DND-41 (cell line): ENCODE results near the gene CIZ1.

Experiments used
- ATAC-seq: fragments of 200-7000 bp; cut with Tn5 transposase; 3 replicates; pipeline ENCODE4 v1.9.1; 2021; ENCODE audit warnings: low read depth; ENCODE audit not compliant: insufficient read depth
- DNase-seq: peaks from one replicate; pipeline ENCODE4 v3.0.0-alpha.2; 2020
- H2AFZ ChIP-seq: 2 replicates; pipeline ENCODE4 v1.6.0; 2012; ENCODE audit warnings: low read depth, low read length
- H3K27ac ChIP-seq: 2 replicates; pipeline ENCODE4 v1.5.1; 2012; ENCODE audit warnings: low read length, inconsistent platforms
- H3K27me3 ChIP-seq: fragments of 200-600 bp; sonication (generic); 2 replicates; pipeline ENCODE4 v1.6.0; 2012; ENCODE audit warnings: low read length, mild to moderate bottlenecking, inconsistent platforms; ENCODE audit not compliant: insufficient read depth, poor library complexity
- H3K36me3 ChIP-seq: 2 replicates; pipeline ENCODE4 v1.5.1; 2012; ENCODE audit warnings: low read length, inconsistent platforms; ENCODE audit not compliant: insufficient read depth
- H3K4me1 ChIP-seq: 2 replicates; pipeline ENCODE4 v1.5.1; 2012; ENCODE audit warnings: mild to moderate bottlenecking, low read length; ENCODE audit not compliant: insufficient read depth
- H3K4me2 ChIP-seq: 2 replicates; pipeline ENCODE4 v1.6.0; 2012; ENCODE audit warnings: mild to moderate bottlenecking, moderate library complexity, low read length, inconsistent platforms; ENCODE audit not compliant: insufficient read depth
- H3K4me3 ChIP-seq, 2 experiments: fragments of 200-600 bp in 1 of 2; shearing (Covaris generic) in 1 of 2; 2 replicates each; pipeline ENCODE4 v1.5.1; 2012 to 2016; ENCODE audit warnings: inconsistent platforms in 2 of 2, low read length in 2 of 2, mild to moderate bottlenecking in 2 of 2, low read depth in 1 of 2, moderate library complexity in 1 of 2
- H3K79me2 ChIP-seq: 2 replicates; pipeline ENCODE4 v1.6.0; 2012; ENCODE audit warnings: low read length, inconsistent platforms; ENCODE audit not compliant: insufficient read depth
- H3K9ac ChIP-seq: 2 replicates; pipeline ENCODE4 v1.6.0; 2012; ENCODE audit warnings: low read depth, mild to moderate bottlenecking, inconsistent platforms, low read length, moderate library complexity
- H3K9me3 ChIP-seq: 2 replicates; pipeline ENCODE4 v1.5.1; 2012; ENCODE audit warnings: low read length, moderate library complexity, mild to moderate bottlenecking, inconsistent platforms; ENCODE audit not compliant: insufficient read depth, severe bottlenecking
- H4K20me1 ChIP-seq: 2 replicates; pipeline ENCODE4 v1.6.0; 2012; ENCODE audit warnings: low read length; ENCODE audit not compliant: insufficient read depth
- EZH2 ChIP-seq: IDR thresholded peaks from 3 replicates; pipeline ENCODE4 v1.6.1; 2012; ENCODE audit warnings: borderline replicate concordance, low read depth, mild to moderate bottlenecking, moderate library complexity, low read length, inconsistent platforms; ENCODE audit not compliant: severe bottlenecking
- TF ChIP-seq, protein P1 (sequence below): IDR thresholded peaks from 2 replicates; pipeline ENCODE4 v1.5.1; 2012; ENCODE audit warnings: borderline replicate concordance, low read length, moderate library complexity, mild to moderate bottlenecking; ENCODE audit not compliant: poor library complexity, severe bottlenecking; ENCODE audit errors: extremely low read depth

CIZ1 gene

DNA sequence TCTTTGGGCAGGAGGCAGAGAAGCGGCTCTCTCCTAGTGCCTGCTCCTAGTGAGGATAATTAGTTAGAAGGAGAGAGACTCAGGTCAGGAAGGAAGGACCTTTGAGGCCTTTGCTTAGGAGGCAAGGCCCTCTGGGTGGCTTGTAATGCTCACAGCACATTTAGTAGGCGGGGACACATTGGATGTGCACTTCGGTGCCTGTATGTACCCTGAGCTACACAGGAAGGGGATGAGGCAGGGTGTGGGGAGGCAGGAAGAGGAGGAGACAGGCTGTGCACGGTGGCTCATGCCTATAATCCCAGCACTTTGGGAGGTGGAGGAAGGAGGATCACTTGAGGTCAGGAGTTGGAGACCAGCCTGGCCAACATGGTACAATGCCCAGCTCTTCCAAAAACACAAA is 49.3 kb downstream of the CIZ1 start:
- DNase-seq (peak; percentile 36), ATAC-seq (peak; percentile 76)
- no peak for TF ChIP-seq EZH2
- TF ChIP-seq, protein P1, sequence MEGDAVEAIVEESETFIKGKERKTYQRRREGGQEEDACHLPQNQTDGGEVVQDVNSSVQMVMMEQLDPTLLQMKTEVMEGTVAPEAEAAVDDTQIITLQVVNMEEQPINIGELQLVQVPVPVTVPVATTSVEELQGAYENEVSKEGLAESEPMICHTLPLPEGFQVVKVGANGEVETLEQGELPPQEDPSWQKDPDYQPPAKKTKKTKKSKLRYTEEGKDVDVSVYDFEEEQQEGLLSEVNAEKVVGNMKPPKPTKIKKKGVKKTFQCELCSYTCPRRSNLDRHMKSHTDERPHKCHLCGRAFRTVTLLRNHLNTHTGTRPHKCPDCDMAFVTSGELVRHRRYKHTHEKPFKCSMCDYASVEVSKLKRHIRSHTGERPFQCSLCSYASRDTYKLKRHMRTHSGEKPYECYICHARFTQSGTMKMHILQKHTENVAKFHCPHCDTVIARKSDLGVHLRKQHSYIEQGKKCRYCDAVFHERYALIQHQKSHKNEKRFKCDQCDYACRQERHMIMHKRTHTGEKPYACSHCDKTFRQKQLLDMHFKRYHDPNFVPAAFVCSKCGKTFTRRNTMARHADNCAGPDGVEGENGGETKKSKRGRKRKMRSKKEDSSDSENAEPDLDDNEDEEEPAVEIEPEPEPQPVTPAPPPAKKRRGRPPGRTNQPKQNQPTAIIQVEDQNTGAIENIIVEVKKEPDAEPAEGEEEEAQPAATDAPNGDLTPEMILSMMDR: no peak
- no peaks in the 10 kb centered on the region for H3K79me2 ChIP-seq
- no peaks in the 10 kb centered on the region for H3K27me3 ChIP-seq
- no peaks in the 10 kb centered on the region for H3K9me3 ChIP-seq
- no peaks in the 10 kb centered on the region for H3K36me3 ChIP-seq
- no peak overlapping the region for H3K4me2 ChIP-seq
- H3K4me1 ChIP-seq: peaks cover 4% of the 10 kb centered on the region; the same call in 1 of the 2 replicates
- H3K4me3 ChIP-seq: no peak overlapping the region
- no peak overlapping the region for H3K27ac ChIP-seq
- H3K9ac ChIP-seq: no peak overlapping the region
- H2AFZ ChIP-seq: peak overlapping the region; percentile 62
- no peaks in the 10 kb centered on the region for H4K20me1 ChIP-seq

DNA sequence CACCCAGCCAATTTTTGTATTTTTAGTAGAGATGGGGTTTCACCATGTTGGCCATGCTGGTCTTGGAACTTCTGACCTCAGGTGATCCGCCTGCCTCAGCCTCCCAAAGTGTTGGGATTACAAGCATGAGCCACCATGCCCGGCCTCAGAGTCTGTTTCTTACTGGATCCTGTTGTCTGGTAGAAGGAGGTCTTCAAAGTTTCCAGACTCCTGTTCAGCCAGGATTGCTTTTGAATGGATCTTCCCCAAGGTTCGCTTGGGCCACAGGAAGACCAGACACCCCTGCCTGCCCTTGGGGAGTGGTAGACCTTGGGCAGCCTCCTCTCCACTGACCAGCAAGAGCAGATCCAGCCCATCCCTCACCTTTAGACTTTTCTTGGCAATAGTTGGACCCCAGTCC is 49.8 kb downstream of the CIZ1 start:
- peak overlapping the region; percentile 62; the same call in 1 of the 2 replicates for H2AFZ ChIP-seq
- H3K4me1 ChIP-seq: peaks cover 4% of the 10 kb centered on the region; the same call in 1 of the 2 replicates
- no peak for TF ChIP-seq EZH2
- TF ChIP-seq, protein P1: no peak
- H3K9ac ChIP-seq: no peak overlapping the region
- no peak overlapping the region for H3K4me2 ChIP-seq
- H3K9me3 ChIP-seq: no peaks in the 10 kb centered on the region
- H4K20me1 ChIP-seq: no peaks in the 10 kb centered on the region
- no peaks in the 10 kb centered on the region for H3K36me3 ChIP-seq
- H3K79me2 ChIP-seq: no peaks in the 10 kb centered on the region
- H3K27ac ChIP-seq: no peak overlapping the region
- ATAC-seq (no peak), DNase-seq (no peak)
- H3K27me3 ChIP-seq: no peaks in the 10 kb centered on the region
- H3K4me3 ChIP-seq: no peak overlapping the region

DNA sequence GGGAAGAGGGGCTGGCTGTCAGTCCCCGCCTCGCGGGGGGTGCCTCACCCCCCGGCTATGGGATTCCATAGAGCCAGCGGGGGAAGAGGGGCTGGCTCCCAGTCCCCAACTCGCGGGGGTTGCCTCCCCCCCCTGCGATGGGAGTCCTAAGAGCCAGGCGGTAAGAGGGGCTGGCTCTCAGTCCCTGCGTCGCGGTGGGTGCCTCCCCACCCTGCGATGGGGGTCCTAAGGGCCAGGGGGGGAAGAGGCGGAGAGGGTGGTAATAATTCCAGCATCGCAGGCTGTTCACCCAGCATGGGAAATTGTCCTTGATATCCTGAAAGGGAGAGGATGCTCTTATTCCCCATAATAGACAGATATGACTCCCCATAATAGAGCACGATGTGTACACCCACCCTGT is 51.8 kb downstream of the CIZ1 start:
- DNase-seq (no peak), ATAC-seq (no peak)
- no peaks in the 10 kb centered on the region for H3K27me3 ChIP-seq
- H3K4me1 ChIP-seq: peaks cover 4% of the 10 kb centered on the region; the same call in 1 of the 2 replicates
- no peak overlapping the region for H3K4me3 ChIP-seq
- H3K9ac ChIP-seq: no peak overlapping the region
- no peak overlapping the region for H3K4me2 ChIP-seq
- no peaks in the 10 kb centered on the region for H4K20me1 ChIP-seq
- TF ChIP-seq, protein P1: no peak
- no peak for TF ChIP-seq EZH2
- no peak overlapping the region for H2AFZ ChIP-seq
- no peaks in the 10 kb centered on the region for H3K36me3 ChIP-seq
- no peaks in the 10 kb centered on the region for H3K79me2 ChIP-seq
- H3K9me3 ChIP-seq: no peaks in the 10 kb centered on the region
- no peak overlapping the region for H3K27ac ChIP-seq

DNA sequence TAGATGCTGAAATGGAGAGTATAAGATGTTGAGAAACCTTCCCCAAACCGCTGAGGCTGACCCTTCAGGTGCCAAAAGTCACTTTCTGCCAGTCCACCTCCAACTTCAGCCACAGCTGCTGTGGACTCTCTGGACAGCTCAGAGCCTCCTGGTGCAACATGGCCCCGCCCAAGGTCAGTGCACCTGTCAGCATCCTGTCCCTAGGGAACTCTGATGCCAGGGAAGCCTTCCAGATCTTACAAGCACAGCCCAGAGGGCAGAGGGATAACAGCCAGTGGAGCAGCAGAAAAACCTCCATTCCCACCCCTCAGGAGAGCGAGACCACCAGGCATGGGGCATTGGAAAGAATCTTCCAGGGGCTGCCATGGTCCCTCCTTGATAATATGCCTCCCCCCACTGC is 53.4 kb downstream of the CIZ1 start:
- ATAC-seq (no peak), DNase-seq (no peak)
- Histone ChIP-seq H3K27ac (no peak overlapping the region), H4K20me1 (no peaks in the 10 kb centered on the region), H3K79me2 (no peaks in the 10 kb centered on the region), H3K27me3 (no peaks in the 10 kb centered on the region), H3K4me1 (peaks cover 4% of the 10 kb centered on the region; the same call in 1 of the 2 replicates), H3K9me3 (no peaks in the 10 kb centered on the region), H3K4me3 (no peak overlapping the region), H3K36me3 (no peaks in the 10 kb centered on the region), H3K9ac (no peak overlapping the region), H2AFZ (no peak overlapping the region), H3K4me2 (no peak overlapping the region)
- no peak for TF ChIP-seq EZH2
- TF ChIP-seq, protein P1: no peak
